Fibroblast of skin of scalp (primary cell): ENCODE data around the gene BMPR1B.
"Not testable (repeated sequence)": the region's sequence is repeated elsewhere in the genome, so short reads cannot be mapped to it uniquely, and the experiment has no call there.

Experiments used
- DNase-seq: peaks from one replicate; pipeline ENCODE4 v3.0.0-alpha.2; 2013

Gene BMPR1B

GRCh38 chr4:95093936-95094929 lies 336.5 kb downstream of the BMPR1B start:
- no peak for DNase-seq

- peak; percentile 73 for DNase-seq
Observed at GRCh38 chr4:95095348-95095974, 337.7 kb downstream of the BMPR1B start.

- no peak for DNase-seq
Observed at GRCh38 chr4:95102162-95102790, 344.5 kb downstream of the BMPR1B start.

GRCh38 chr4:95105112-95105511 lies 347.4 kb downstream of the BMPR1B start:
- DNase-seq: no peak

GRCh38 chr4:95105983-95106382 lies 348.2 kb downstream of the BMPR1B start:
- no peak for DNase-seq

- DNase-seq: peak; percentile 55
Observed at GRCh38 chr4:95106408-95106928, 348.7 kb downstream of the BMPR1B start.

GRCh38 chr4:95107004-95107403 lies 349.2 kb downstream of the BMPR1B start:
- DNase-seq: no peak

GRCh38 chr4:95107635-95108034 lies 349.9 kb downstream of the BMPR1B start:
- peak; percentile 74 for DNase-seq

- DNase-seq: no peak
Observed at GRCh38 chr4:95108883-95109421, 351.2 kb downstream of the BMPR1B start.

GRCh38 chr4:95114521-95114920 lies 356.8 kb downstream of the BMPR1B start:
- DNase-seq: peak; percentile 10

- no peak for DNase-seq
Observed at GRCh38 chr4:95118497-95118896, 360.7 kb downstream of the BMPR1B start.

GRCh38 chr4:95120456-95120855 lies 362.7 kb downstream of the BMPR1B start:
- DNase-seq: no peak

GRCh38 chr4:95122001-95122400 lies 364.2 kb downstream of the BMPR1B start:
- DNase-seq: no peak

GRCh38 chr4:95124906-95125504 lies 367.2 kb downstream of the BMPR1B start:
- peak; percentile 76 for DNase-seq

- DNase-seq: peak; percentile 44
Observed at GRCh38 chr4:95129031-95129430, 371.3 kb downstream of the BMPR1B start.

GRCh38 chr4:95129821-95130311 lies 372.1 kb downstream of the BMPR1B start:
- DNase-seq: peak; percentile 100

- not testable (repeated sequence) for DNase-seq
Observed at GRCh38 chr4:95134016-95134415, 376.3 kb downstream of the BMPR1B start.

- not testable (repeated sequence) for DNase-seq
Observed at GRCh38 chr4:95139424-95139823, 381.7 kb downstream of the BMPR1B start.

- peak; percentile 29 for DNase-seq
Observed at GRCh38 chr4:95141361-95141760, 383.6 kb downstream of the BMPR1B start.

- no peak for DNase-seq
Observed at GRCh38 chr4:95142932-95143331, 385.2 kb downstream of the BMPR1B start.

GRCh38 chr4:95151255-95151654 lies 393.5 kb downstream of the BMPR1B start:
- no peak for DNase-seq

GRCh38 chr4:95153182-95153581 lies 395.4 kb downstream of the BMPR1B start:
- peak; percentile 23 for DNase-seq
